HuH-7 (cell line): ENCODE measurements around the gene CCDC27.
"Not testable (repeated sequence)": the region's sequence is repeated elsewhere in the genome, so short reads cannot be mapped to it uniquely, and the experiment has no call there.

ENCODE experiments used
- DNase-seq: peaks from one replicate; pipeline ENCODE4 v3.0.0; 2011; ENCODE audit warnings: low spot score

The CCDC27 gene

DNA sequence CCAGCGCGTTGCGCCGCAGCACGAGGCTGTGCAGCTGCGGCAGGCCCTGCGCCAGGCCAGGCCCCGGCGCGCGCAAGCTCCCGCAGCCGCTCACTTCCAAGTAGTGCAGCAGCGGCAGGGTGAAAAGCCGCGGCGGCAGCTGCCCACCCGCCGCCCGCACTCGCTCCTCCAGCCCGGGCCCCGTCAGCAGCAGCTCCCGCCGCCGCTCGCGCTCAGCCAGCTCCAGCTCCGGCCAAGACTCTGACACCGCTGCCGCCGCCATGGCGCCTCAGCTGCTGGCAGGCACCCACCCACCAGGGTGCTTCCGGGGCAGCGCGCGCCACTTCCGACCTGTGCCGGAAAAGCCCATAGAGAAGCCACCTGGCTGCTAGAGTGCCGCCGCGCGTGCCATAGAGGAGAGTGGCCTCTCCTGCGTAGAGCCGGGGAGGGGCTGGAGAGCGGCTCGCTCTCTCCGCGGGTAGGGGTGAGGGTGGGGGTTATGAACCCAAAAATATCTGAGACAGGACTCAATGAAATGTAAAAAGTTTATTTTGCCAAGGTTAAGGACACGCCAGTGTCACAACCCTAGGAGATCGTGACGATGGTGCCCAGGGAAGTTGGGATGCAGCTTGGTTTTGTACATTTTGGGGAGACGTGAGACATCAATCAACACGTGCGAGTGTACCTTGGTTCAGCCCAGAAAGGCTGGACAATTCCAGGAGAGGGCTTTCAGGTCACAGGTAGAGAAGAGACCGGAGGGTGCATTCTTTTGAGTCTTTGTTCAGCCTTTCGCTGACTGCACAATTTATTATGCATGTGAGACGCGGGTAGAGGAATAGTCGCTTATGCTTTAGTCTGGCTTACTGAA lies 44.2 kb downstream of the CCDC27 start, which contains the start of gene LRRC47:
TSS of gene LRRC47 (minus strand) at position 284 of the 847 bp plus-strand sequence. CDS start at position 262, 22 bp downstream.
- peak; percentile 99 for DNase-seq

- DNase-seq: no peak
Observed at GRCh38 chr1:3799976-3800685, 47.9 kb downstream of the CCDC27 start.

DNA sequence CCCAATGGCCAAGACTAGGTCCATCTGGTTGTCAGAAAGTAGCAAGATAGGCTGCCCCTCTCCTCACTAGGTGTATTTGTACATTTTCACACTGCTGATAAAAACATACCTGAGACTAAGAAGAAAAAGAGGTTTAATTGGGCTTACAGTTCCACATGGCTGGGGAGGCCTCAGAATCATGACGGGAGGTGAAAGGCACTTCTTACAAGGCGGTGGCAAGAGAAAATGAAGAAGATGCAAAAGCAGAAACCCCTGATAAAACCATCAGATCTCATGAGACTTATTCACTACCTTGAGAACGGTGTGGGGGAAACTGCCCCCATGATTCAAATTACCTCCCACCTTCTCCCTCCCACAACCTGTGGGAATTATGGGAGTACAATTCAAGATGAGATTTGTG lies 48.5 kb downstream of the CCDC27 start:
- not testable (repeated sequence) for DNase-seq

DNA sequence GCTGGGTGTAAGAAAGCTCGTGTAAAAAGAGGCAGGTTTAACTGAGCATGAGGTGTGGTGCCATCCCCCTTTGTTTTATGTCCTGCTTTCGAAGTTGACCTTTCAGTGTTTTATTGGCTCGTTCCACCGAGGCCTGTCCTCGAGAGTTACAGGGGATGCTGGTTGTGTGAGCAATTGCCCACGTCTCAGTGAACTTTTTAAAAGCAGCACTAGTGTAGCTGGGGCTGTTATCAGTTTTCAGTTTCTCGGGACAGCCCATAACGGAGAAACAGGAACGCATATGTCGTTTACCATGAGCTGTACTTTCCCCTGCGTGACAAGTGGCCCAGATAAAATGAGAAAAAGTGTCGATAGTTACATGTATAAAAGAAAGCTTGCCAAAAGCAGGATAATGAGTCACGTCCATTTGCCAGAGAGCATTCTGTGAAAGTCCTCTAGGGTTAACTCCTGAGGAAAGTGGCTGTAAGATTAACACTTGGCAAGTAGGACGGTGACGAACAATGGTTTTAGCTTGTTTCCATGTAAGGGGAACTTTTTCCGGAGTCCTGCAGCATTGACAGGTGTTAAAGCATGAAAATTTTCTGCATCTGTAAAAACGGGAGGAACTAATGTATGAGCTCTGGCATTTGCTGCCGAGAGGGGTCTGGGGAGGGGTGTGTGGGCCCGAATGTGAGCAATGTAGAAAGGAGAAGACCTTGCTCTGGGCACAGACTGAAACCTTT lies 51.8 kb downstream of the CCDC27 start:
- no peak for DNase-seq

- not testable (repeated sequence) for DNase-seq
Observed at GRCh38 chr1:3804627-3804944, 52.3 kb downstream of the CCDC27 start.

GRCh38 chr1:3805038-3805437 lies 52.8 kb downstream of the CCDC27 start:
- DNase-seq: no peak

DNA sequence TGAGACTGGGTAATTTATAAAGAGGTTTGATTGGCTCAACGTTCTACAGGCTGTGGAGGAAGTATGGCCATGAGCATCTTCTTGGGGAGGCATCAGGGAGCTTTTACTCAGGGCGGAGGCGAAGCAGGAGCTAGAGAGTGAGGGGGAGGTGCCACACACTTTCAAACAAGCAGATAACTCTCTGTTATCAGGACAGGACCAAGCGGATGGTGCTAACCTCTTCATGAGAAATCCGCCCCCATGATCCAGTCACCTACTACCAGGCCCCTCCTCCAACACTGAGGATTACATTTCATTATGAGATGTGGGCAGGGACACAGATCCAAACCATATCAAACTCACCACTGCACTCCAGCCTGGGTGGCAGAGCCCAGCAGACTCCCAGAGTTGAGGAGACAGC lies 55.5 kb downstream of the CCDC27 start:
- DNase-seq: no peak

DNA sequence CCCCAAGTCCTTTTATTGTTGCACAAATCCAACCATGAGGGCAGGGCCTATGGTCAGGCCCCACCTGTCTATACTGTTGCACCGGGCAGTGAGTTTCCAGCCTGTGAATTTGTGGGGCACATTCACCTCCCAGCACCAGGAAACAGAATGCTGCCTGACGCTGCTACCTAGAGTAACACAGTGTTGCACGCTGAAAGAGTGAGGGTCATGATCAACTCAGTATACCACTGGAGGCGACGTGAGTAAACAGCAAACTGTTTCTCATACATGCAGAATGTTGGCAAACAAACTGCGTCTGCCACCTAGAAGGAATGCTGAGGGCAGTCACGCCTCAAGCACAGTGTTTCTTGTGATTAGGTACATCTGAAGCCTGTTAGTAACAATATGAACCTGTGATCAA lies 57.4 kb downstream of the CCDC27 start:
- DNase-seq: no peak

DNA sequence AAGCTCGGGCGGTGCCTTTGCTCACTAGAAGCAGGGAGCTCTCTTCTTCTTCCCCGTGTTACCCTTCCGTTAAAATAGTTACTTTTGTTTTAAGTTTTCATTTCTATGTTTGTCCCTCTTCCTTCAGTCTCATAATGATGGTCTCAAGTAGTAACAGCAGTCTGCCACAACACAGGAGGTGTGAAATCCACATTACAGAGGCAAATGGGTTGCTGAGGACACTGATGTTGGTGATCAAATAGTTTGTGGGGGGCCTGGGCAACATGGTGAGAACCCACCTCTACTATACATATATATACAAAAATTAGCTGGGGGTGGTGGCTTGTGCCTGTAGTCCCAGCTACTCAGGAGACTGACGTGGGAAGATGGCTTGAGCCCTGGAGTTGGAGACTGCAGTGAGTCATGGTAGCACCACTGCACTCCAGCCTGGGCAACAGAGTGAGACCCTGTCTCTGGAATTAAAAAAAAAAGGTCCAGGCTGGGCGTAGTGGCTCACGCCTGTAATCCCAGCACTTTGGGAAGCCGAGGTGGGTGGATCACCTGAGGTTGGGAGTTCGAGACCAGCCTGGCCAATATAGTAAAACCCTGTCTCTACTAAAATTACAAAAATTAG lies 58.0 kb downstream of the CCDC27 start:
- not testable (repeated sequence) for DNase-seq

- DNase-seq: no peak
Observed at GRCh38 chr1:3811595-3811911, 59.3 kb downstream of the CCDC27 start.

GRCh38 chr1:3814065-3814464 lies 61.8 kb downstream of the CCDC27 start:
- no peak for DNase-seq

DNA sequence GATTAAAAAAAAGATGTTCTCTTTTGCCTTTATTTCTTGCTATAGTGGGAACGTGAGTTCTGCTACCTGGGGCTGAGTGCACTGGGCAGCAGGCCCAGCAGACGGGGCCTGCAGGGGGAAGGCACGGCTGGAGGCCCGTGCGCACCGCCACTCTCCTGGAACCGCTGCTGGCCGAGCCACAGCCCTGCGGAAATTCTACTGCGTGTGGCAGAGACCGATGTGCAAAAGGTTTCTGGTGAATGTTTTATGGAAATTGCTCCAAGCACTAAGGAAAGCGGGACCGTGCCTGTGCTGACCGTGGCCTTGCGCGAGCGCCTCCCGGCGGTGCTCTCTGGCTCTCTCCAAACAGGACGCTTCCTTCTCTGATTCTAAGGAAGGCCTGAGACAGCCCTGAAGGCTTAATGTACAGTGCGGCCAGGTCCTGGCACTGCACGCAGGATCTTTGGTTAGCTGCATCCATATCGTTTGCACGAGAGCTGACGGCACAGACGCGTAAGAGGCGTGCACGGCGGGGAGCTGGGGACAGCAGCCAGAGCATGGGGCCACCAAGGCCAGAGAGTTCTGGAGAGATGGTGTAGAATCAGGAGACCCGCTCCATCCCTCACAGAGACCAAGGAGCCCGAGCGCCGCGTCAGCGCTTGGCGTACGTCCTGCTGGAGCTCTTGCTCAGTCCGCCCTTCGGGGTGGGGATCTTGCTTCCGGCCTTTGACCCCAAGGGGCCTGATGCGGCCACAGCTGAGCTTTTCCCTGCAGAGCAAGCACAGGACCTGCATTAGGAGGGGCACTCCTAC lies 62.7 kb downstream of the CCDC27 start:
- DNase-seq: no peak

- no peak for DNase-seq
Observed at GRCh38 chr1:3816331-3817137, 64.3 kb downstream of the CCDC27 start.

GRCh38 chr1:3817138-3817740 lies 65.0 kb downstream of the CCDC27 start:
- no peak for DNase-seq

DNA sequence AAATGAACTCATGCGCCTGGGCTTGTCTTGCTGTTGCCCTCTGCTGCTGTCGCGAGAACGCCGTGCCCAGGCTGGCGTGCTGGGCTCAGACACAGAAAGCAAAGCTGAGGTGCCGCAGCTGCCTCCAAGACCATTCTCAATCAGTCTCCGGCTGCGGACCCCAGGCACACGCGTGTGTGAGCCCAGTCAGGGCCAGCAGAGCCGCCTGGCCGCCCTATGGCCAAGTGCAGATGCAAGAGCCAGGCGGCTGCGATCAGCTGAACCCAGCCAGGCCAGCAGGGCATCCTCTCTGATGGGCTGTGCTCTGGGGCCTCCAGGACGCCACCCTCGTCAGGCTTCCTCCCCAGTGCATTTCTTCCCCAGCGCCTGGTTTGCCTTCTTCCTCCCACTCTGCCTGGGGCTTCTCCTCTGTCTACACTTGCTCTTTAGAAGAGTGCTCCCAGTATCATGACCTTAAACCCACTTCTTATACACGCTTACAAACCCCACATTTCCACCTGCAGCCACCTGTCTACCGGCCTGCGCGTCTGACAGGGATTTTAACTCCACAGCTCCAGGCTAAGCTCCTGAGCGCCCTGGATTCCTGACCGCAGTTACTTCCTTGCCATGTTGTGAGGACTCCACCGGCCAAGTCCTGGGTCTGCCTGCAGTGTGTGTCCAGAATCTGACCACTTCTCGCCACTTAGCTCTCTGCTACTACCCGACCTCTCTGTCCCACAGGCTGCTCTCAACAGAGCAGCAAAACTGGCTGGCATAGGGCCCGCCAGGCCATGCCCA lies 65.8 kb downstream of the CCDC27 start:
- DNase-seq: no peak

DNA sequence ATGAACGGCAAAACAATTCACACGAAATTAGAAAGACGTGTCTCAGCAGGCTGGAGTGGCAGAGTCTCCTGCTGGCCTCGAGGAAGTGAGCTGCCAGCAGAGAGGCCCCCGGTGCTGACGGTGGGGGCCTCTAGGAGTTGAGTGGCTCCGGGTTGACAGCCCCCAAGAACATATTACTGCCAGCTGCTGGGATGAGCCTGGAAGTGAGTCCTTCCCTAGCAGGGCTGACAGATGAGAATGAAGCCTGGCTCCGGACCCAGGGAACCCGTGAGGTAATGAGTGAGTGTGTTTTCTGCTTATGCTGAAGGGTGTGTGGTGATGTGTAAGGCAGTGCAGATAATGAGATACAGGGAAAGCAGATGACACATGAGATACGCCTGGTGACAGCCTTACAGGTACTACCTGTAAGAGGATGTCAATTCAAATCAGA lies 67.5 kb downstream of the CCDC27 start:
- DNase-seq: no peak

- no peak for DNase-seq
Observed at GRCh38 chr1:3820316-3820715, 68.1 kb downstream of the CCDC27 start.

- DNase-seq: no peak
Observed at GRCh38 chr1:3821004-3821403, 68.8 kb downstream of the CCDC27 start.
